GM12878 (cell line): ENCODE measurements around the gene KIF6. TPM values are rescaled to one million over a fixed set of nuclear protein-coding genes. Genes with fewer than 3 reads are reported as not detected.

Source experiments
- ATAC-seq: fragments of 200-7000 bp; cut with Tn5 transposase; 3 replicates; pipeline ENCODE4 v1.9.1; 2020; ENCODE audit warnings: mild to moderate bottlenecking, moderate library complexity
- BruUV-seq: library from RNA; stranded (reverse); fragments of 400-500 nt; replicated peaks from 2 replicates; lab custom pipeline; 2021; lab: Mats Ljungman, UMichigan
- CTCF ChIA-PET: fragments of 300-600 bp; sonication (Branson Sonifier 250); formaldehyde crosslinking; extraction: SDS; loops from one replicate; lab custom pipeline; 2021; ENCODE audit warnings: inconsistent platforms; lab: Yijun Ruan, JAX
- POLR2A ChIA-PET: fragments of 350-600 bp; formaldehyde crosslinking; extraction: SDS; loops from one replicate; lab custom pipeline; 2021; ENCODE audit warnings: inconsistent platforms; lab: Charles Lee
- RAD21 ChIA-PET: fragments of 300-600 bp; sonication (Branson Sonifier 250); formaldehyde crosslinking; loops from one replicate; lab custom pipeline; 2023; ENCODE audit warnings: antibody characterized with exemption; ENCODE audit not compliant: unreplicated experiment; lab: Charles Lee
- SMC1A ChIA-PET: fragments of 300-600 bp; sonication (Branson Sonifier 250); formaldehyde crosslinking; loops from one replicate; lab custom pipeline; 2023; ENCODE audit not compliant: unreplicated experiment, uncharacterized antibody; lab: Charles Lee
- DNase-seq: peaks from one replicate; pipeline ENCODE4 v3.0.0-alpha.2; 2011; ENCODE audit warnings: low read depth, low spot score
- FAIRE-seq: peaks from 3 replicates; lab custom pipeline; 2011; peaks lifted over from hg19 to GRCh38; lab: Jason Lieb, UNC
- H2AFZ ChIP-seq: 2 replicates; pipeline ENCODE4 v1.6.0; 2011; ENCODE audit warnings: low read depth, low read length, control low read depth; ENCODE audit not compliant: control insufficient read depth
- H3K27ac ChIP-seq: 2 replicates; pipeline ENCODE4 v1.5.1; 2011; ENCODE audit warnings: control low read depth; ENCODE audit not compliant: control insufficient read depth, insufficient read depth
- H3K27me3 ChIP-seq, 2 experiments: replicated peaks in 1 of 2; 2 replicates each; pipeline versions ENCODE4 v1.6.0 to v1.6.1; 2011; ENCODE audit warnings: low read length in 1 of 2; ENCODE audit not compliant: control insufficient read depth in 2 of 2, insufficient read depth in 2 of 2
- H3K36me3 ChIP-seq, 2 experiments: 2 replicates each; pipeline ENCODE4 v1.5.1; 2011; ENCODE audit warnings: low read length in 1 of 2; ENCODE audit not compliant: control insufficient read depth in 2 of 2, insufficient read depth in 2 of 2
- H3K4me1 ChIP-seq: 2 replicates; pipeline ENCODE4 v1.6.1; 2011; ENCODE audit warnings: mild to moderate bottlenecking, low read length, moderate library complexity, mixed read lengths; ENCODE audit not compliant: control insufficient read depth, insufficient read depth
- H3K4me2 ChIP-seq: 2 replicates; pipeline ENCODE4 v1.6.0; 2011; ENCODE audit warnings: control low read depth; ENCODE audit not compliant: control insufficient read depth, insufficient read depth
- H3K4me3 ChIP-seq: fragments of 200-600 bp; sonication (generic); 2 replicates; pipeline ENCODE4 v1.5.1; 2016
- H3K79me2 ChIP-seq: 2 replicates; pipeline ENCODE4 v1.6.0; 2011; ENCODE audit warnings: low read length; ENCODE audit not compliant: control insufficient read depth, insufficient read depth
- H3K9ac ChIP-seq: 2 replicates; pipeline ENCODE4 v1.8.0; 2011; ENCODE audit warnings: low read length, control low read depth, mixed read lengths; ENCODE audit not compliant: control insufficient read depth, insufficient read depth
- H3K9me3 ChIP-seq: replicated peaks from 3 replicates; pipeline ENCODE4 v1.5.1; 2011; ENCODE audit warnings: mild to moderate bottlenecking, low read length; ENCODE audit not compliant: control insufficient read depth, insufficient read depth
- H4K20me1 ChIP-seq: 2 replicates; pipeline ENCODE4 v1.6.0; 2011; ENCODE audit not compliant: control insufficient read depth, insufficient read depth
- FOXM1 ChIP-seq: IDR thresholded peaks from 2 replicates; pipeline ENCODE4 v1.6.1; 2012; ENCODE audit warnings: low read depth, mild to moderate bottlenecking, inconsistent platforms, low read length, moderate library complexity
- KLF5 ChIP-seq: fragments of 450-650 bp; IDR thresholded peaks from 2 replicates; pipeline ENCODE4 v1.6.1; 2014; ENCODE audit warnings: mild to moderate bottlenecking; ENCODE audit not compliant: partially characterized antibody
- MYB ChIP-seq: fragments of 150-350 bp; IDR thresholded peaks from 2 replicates; pipeline ENCODE4 v1.6.1; 2014; ENCODE audit warnings: mild to moderate bottlenecking, low read depth, low read length, borderline replicate concordance
- WGBS: methylation state at CpG from one replicate; pipeline ENCODE4 v1.1.6; 2016; ENCODE audit warnings: low lambda C conversion rate; ENCODE audit not compliant: insufficient replicate concordance, insufficient coverage; ENCODE audit errors: missing lambda C conversion rate; 5-methylcytosine and 5-hydroxymethylcytosine counted together
- in situ Hi-C: fragments of 300-500 bp; cut with MboI; formaldehyde crosslinking; loops from 9 replicates; pipeline ENCODE4 v1.14.3; 2018; ENCODE audit warnings: mixed read lengths
- intact Hi-C: fragments of 100-400 bp; cut with micrococcal nuclease; formaldehyde crosslinking; loops from one replicate; pipeline ENCODE4 v1.14.2; 2022; ENCODE audit not compliant: unreplicated experiment
- polyA plus RNA-seq, 11 experiments: library from polyadenylated mRNA; depleted of rRNA in 4 of 11; unstranded in 6 of 11; stranded (reverse) in 5 of 11; fragments of >200 nt; fragmentation: Nextera tagmentation in 4 of 11; fragmentation: Illumina TruSeq in 1 of 11; extraction: Ambion mirVana in 4 of 11; extraction: Trizol in 1 of 11; gene quantifications; 1 replicate in 1 of 11; 2 replicates in 10 of 11; pipeline versions ENCODE4 v1.2.1 to v1.2.3, GENCODE V29; 2011 to 2016; ENCODE audit warnings: inconsistent platforms in 2 of 11, missing spikeins in 2 of 11, low read depth in 1 of 11
- total RNA-seq, 4 experiments: library from RNA; depleted of rRNA in 3 of 4; stranded (reverse); fragments of >200 nt in 3 of 4; fragmentation: Illumina TruSeq in 1 of 4; extraction: Trizol in 1 of 4; gene quantifications; 2 replicates each; pipeline versions ENCODE4 v1.2.1 to v1.2.3, GENCODE V29; 2013 to 2021
- TF ChIP-seq, protein P1 (sequence below): fragments of 150-350 bp; IDR thresholded peaks from 2 replicates; pipeline ENCODE4 v1.6.1; 2014; ENCODE audit warnings: mild to moderate bottlenecking, low read depth, low read length
- TF ChIP-seq, protein P2 (sequence below): IDR thresholded peaks from 2 replicates; pipeline ENCODE4 v1.6.1; 2012; ENCODE audit warnings: low read depth, low read length, improper control_type of control experiment

Gene KIF6
- total and polyA plus RNA-seq, 10 of the 15 experiments (the other 5 are each of a cell fraction or from before 2014, with no cell fraction given) = 0.09 to 1.0 (median 0.28) TPM

DNA sequence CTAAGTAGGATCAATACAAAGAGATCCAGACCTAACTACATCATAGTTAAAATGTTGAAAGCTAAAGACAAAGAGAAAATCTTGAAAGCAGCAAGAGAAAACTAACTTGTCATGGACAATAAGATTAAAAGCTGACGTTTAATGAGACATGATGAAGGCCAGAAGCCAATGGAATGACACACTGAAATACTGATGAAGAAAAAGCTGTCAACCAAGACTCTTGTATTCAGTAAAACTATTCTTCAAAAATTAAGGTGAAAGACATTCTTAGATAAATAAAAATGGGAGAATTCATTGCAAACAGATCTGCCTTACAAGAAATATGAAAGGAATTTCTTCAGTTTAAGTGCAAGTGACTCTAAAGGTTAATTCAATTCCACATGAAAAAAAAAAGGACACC is 256.8 kb downstream of the KIF6 start (continued):
- no peak for TF ChIP-seq KLF5
- TF ChIP-seq, protein P1, sequence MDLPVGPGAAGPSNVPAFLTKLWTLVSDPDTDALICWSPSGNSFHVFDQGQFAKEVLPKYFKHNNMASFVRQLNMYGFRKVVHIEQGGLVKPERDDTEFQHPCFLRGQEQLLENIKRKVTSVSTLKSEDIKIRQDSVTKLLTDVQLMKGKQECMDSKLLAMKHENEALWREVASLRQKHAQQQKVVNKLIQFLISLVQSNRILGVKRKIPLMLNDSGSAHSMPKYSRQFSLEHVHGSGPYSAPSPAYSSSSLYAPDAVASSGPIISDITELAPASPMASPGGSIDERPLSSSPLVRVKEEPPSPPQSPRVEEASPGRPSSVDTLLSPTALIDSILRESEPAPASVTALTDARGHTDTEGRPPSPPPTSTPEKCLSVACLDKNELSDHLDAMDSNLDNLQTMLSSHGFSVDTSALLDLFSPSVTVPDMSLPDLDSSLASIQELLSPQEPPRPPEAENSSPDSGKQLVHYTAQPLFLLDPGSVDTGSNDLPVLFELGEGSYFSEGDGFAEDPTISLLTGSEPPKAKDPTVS = no peak

DNA sequence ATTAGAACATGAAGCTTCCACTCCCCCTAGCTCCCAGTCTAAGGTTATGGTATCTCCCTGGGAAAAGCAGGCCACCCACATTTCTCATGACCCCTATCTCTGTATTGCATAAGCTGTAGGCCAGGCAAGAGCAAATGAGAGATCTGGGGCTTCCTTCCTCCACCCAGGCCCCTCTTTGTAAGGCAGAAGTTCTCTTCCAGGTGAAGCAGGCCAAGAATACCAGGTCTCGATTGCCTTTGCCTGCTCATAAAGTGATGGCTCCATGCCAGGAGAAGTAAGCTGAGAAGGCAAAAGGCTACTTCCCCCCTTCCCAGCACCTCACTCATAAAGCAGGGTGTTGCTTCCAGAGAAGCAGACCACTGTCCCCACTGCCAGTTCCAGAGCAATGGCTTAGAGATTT is 258.6 kb downstream of the KIF6 start:
- Histone ChIP-seq H3K4me3 (no peak overlapping the region), H3K4me2 (no peak overlapping the region), H3K27ac (no peak overlapping the region), H3K4me1 (no peaks in the 10 kb centered on the region), H3K79me2 (no peaks in the 10 kb centered on the region), H3K9ac (no peak overlapping the region), H2AFZ (no peak overlapping the region), H3K36me3 (no peaks in the 10 kb centered on the region), H3K27me3 (no peaks in the 10 kb centered on the region)
- BruUV-seq = no TSS peak
- FAIRE-seq (no peak), ATAC-seq (no peak), DNase-seq (no peak)
- ChIA-PET SMC1A (interaction anchor here (0.6 to 2.2 kb wide), 5 partner anchors 9 to 889 kb away, joined by 3 to 8 read pairs (median 4); no protein-coding TSS in a partner anchor), CTCF (interaction anchor here (1.1 to 2.1 kb wide), 2 partner anchors 8 to 14 kb away, joined by 3 to 9 read pairs; no protein-coding TSS in a partner anchor), RAD21 (interaction anchor here (1.3 kb wide), 1 partner anchor 425 kb away, joined by 3 read pairs; no protein-coding TSS in a partner anchor), POLR2A (interaction anchor here (0.6 kb wide), 1 partner anchor 733 kb away, joined by 3 read pairs; no protein-coding TSS in a partner anchor)
- intact Hi-C loops (no loop called here), in situ Hi-C loops (no loop called here)
- 88% methylated on average over 1 of the region's 1 CpG for WGBS
- TF ChIP-seq, protein P2, sequence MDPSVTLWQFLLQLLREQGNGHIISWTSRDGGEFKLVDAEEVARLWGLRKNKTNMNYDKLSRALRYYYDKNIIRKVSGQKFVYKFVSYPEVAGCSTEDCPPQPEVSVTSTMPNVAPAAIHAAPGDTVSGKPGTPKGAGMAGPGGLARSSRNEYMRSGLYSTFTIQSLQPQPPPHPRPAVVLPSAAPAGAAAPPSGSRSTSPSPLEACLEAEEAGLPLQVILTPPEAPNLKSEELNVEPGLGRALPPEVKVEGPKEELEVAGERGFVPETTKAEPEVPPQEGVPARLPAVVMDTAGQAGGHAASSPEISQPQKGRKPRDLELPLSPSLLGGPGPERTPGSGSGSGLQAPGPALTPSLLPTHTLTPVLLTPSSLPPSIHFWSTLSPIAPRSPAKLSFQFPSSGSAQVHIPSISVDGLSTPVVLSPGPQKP = no peak
- no peak for TF ChIP-seq FOXM1
- no peak for TF ChIP-seq MYB
- TF ChIP-seq, all 136 proteins: peak for 0
- H4K20me1 ChIP-seq = no peaks in the 10 kb centered on the region
- H3K9me3 ChIP-seq = no peaks in the 10 kb centered on the region
